H1 (cell line): ENCODE measurements around the gene KCNMA1. TPM values are rescaled to one million over a fixed set of nuclear protein-coding genes. Genes with fewer than 3 reads are reported as not detected.

ENCODE experiments used
- CTCF ChIA-PET: fragments of 300-600 bp; sonication (Branson Sonifier 250); formaldehyde crosslinking; loops from one replicate; lab custom pipeline; 2021; ENCODE audit not compliant: partially characterized antibody; lab: Charles Lee
- POLR2A ChIA-PET: fragments of 300-600 bp; sonication (Branson Sonifier 250); formaldehyde crosslinking; loops from one replicate; lab custom pipeline; 2021; ENCODE audit warnings: inconsistent platforms; ENCODE audit not compliant: partially characterized antibody; lab: Charles Lee
- DNase-seq, 2 experiments: peaks; one replicate each; pipeline versions ENCODE4 v3.0.0 to v3.0.0-alpha.2; 2010 to 2022; ENCODE audit warnings: low spot score in 2 of 2, low read depth in 1 of 2, mixed read lengths in 1 of 2
- FAIRE-seq: peaks from 2 replicates; lab custom pipeline; 2011; peaks lifted over from hg19 to GRCh38; lab: Jason Lieb, UNC
- H2AFZ ChIP-seq: 2 replicates; pipeline ENCODE4 v1.8.1; 2012; ENCODE audit warnings: low read length, inconsistent platforms
- H2AK5ac ChIP-seq: 2 replicates; pipeline ENCODE4 v1.6.1; 2013; ENCODE audit warnings: low read depth, low read length
- H2BK120ac ChIP-seq: replicated peaks from 2 replicates; pipeline ENCODE3; 2013; ENCODE audit warnings: low read depth, low read length, inconsistent platforms
- H2BK12ac ChIP-seq: 2 replicates; pipeline ENCODE4 v1.6.1; 2013; ENCODE audit warnings: low read depth, low read length
- H2BK15ac ChIP-seq: 2 replicates; pipeline ENCODE4 v1.6.1; 2013; ENCODE audit warnings: low read length
- H2BK20ac ChIP-seq: 2 replicates; pipeline ENCODE4 v1.6.1; 2013; ENCODE audit warnings: low read length
- H2BK5ac ChIP-seq: 2 replicates; pipeline ENCODE4 v1.6.1; 2013; ENCODE audit warnings: low read depth, low read length
- H3K14ac ChIP-seq: 2 replicates; pipeline ENCODE4 v1.6.1; 2013; ENCODE audit warnings: inconsistent platforms; ENCODE audit not compliant: insufficient read length
- H3K18ac ChIP-seq: 2 replicates; pipeline ENCODE4 v1.6.1; 2013; ENCODE audit warnings: low read length; ENCODE audit errors: extremely low read depth
- H3K23ac ChIP-seq: 2 replicates; pipeline ENCODE4 v1.6.1; 2013; ENCODE audit warnings: inconsistent platforms; ENCODE audit not compliant: insufficient read length
- H3K23me2 ChIP-seq: 2 replicates; pipeline ENCODE4 v1.6.1; 2013; ENCODE audit warnings: low read depth, low read length
- H3K27ac ChIP-seq: 2 replicates; pipeline ENCODE4 v1.6.1; 2011; ENCODE audit warnings: low read depth, low read length, inconsistent platforms
- H3K27me3 ChIP-seq, 4 experiments: replicated peaks in 1 of 4; 1 replicate in 1 of 4; 2 replicates in 3 of 4; pipeline versions ENCODE4 v1.6.1 to v1.8.1; 2011 to 2013; ENCODE audit warnings: low read length in 3 of 4, mild to moderate bottlenecking in 3 of 4, inconsistent platforms in 2 of 4, mixed read lengths in 2 of 4, moderate library complexity in 1 of 4; ENCODE audit not compliant: control insufficient read depth in 3 of 4, insufficient read depth in 3 of 4; ENCODE audit errors: extremely low read depth in 1 of 4
- H3K36me3 ChIP-seq, 4 experiments: 2 replicates each; pipeline versions ENCODE4 v1.6.1 to v1.8.1; 2011 to 2013; ENCODE audit warnings: mild to moderate bottlenecking in 4 of 4, low read length in 3 of 4, moderate library complexity in 2 of 4, control low read depth in 1 of 4, inconsistent platforms in 1 of 4; ENCODE audit not compliant: insufficient read depth in 4 of 4, control insufficient read depth in 2 of 4
- H3K4ac ChIP-seq: replicated peaks from 2 replicates; pipeline ENCODE3; 2013; ENCODE audit warnings: low read length, low read depth, mixed read lengths, inconsistent platforms; ENCODE audit not compliant: insufficient read length
- H3K4me1 ChIP-seq, 4 experiments: replicated peaks in 1 of 4; 1 replicate in 1 of 4; 2 replicates in 3 of 4; pipeline versions ENCODE4 v1.6.1 to v1.8.1; 2011 to 2013; ENCODE audit warnings: low read length in 3 of 4, inconsistent platforms in 2 of 4, mixed read lengths in 1 of 4; ENCODE audit not compliant: insufficient read depth in 4 of 4, control insufficient read depth in 3 of 4
- H3K4me2 ChIP-seq, 2 experiments: 2 replicates each; pipeline versions ENCODE4 v1.6.1 to v1.8.1; 2011 to 2013; ENCODE audit warnings: low read depth in 2 of 2, low read length in 2 of 2, control low read depth in 1 of 2, inconsistent platforms in 1 of 2, mild to moderate bottlenecking in 1 of 2; ENCODE audit not compliant: insufficient read depth in 1 of 2
- H3K4me3 ChIP-seq, 4 experiments: fragments of 200-600, 300-600 bp in 1 of 4; sonication (generic), shearing (Covaris generic), sonication (Bioruptor Twin) in 1 of 4; 2 replicates each; pipeline versions ENCODE4 v1.5.1 to v1.8.1; 2011 to 2016; ENCODE audit warnings: low read length in 4 of 4, low read depth in 3 of 4, control low read depth in 2 of 4, inconsistent platforms in 2 of 4, mild to moderate bottlenecking in 2 of 4, mixed read lengths in 1 of 4, moderate library complexity in 1 of 4; ENCODE audit not compliant: insufficient read depth in 2 of 4; ENCODE audit errors: extremely low read depth in 1 of 4
- H3K56ac ChIP-seq: replicated peaks from 2 replicates; pipeline ENCODE3; 2013; ENCODE audit warnings: low read depth, mild to moderate bottlenecking, mixed read lengths, low read length, inconsistent platforms; ENCODE audit not compliant: insufficient read length
- H3K79me1 ChIP-seq: 2 replicates; pipeline ENCODE4 v1.6.1; 2013; ENCODE audit warnings: low read depth, low read length, control low read depth
- H3K79me2 ChIP-seq, 2 experiments: 2 replicates each; pipeline versions ENCODE4 v1.6.1 to v1.8.1; 2012 to 2013; ENCODE audit warnings: low read length in 2 of 2, mild to moderate bottlenecking in 2 of 2, inconsistent platforms in 1 of 2; ENCODE audit not compliant: insufficient read depth in 2 of 2, control insufficient read depth in 1 of 2
- H3K9ac ChIP-seq, 4 experiments: replicated peaks in 1 of 4; 1 replicate in 1 of 4; 2 replicates in 3 of 4; pipeline versions ENCODE4 v1.6.1 to v1.8.1; 2011 to 2013; ENCODE audit warnings: low read depth in 3 of 4, low read length in 3 of 4, control low read depth in 2 of 4, mild to moderate bottlenecking in 2 of 4, moderate library complexity in 2 of 4, inconsistent platforms in 1 of 4; ENCODE audit errors: extremely low read depth in 1 of 4
- H3K9me3 ChIP-seq, 2 experiments: 2 replicates each; pipeline versions ENCODE4 v1.6.1 to v1.8.1; 2012 to 2013; ENCODE audit warnings: mild to moderate bottlenecking in 2 of 2, moderate library complexity in 2 of 2, control low read depth in 1 of 2, inconsistent platforms in 1 of 2, low read depth in 1 of 2, low read length in 1 of 2, mixed read lengths in 1 of 2; ENCODE audit not compliant: insufficient read depth in 2 of 2
- H4K20me1 ChIP-seq, 2 experiments: replicated peaks in 1 of 2; 2 replicates each; pipeline versions ENCODE3 to v1.8.1; 2011 to 2013; ENCODE audit warnings: inconsistent platforms in 2 of 2, low read length in 2 of 2, mild to moderate bottlenecking in 1 of 2; ENCODE audit not compliant: insufficient read depth in 2 of 2, control insufficient read depth in 1 of 2
- H4K5ac ChIP-seq: 2 replicates; pipeline ENCODE4 v1.6.1; 2013; ENCODE audit warnings: low read length, low read depth, mixed read lengths, inconsistent platforms; ENCODE audit not compliant: insufficient read length
- H4K8ac ChIP-seq: 2 replicates; pipeline ENCODE4 v1.8.0; 2013; ENCODE audit warnings: mild to moderate bottlenecking, moderate library complexity, low read length, inconsistent platforms; ENCODE audit not compliant: insufficient read depth; ENCODE audit errors: extremely low read depth
- H4K91ac ChIP-seq: replicated peaks from 2 replicates; pipeline ENCODE3; 2013; ENCODE audit warnings: low read length, mixed read lengths, inconsistent platforms; ENCODE audit not compliant: insufficient read length
- EP300 ChIP-seq, 2 experiments: IDR thresholded peaks; 1 replicate in 1 of 2; 2 replicates in 1 of 2; pipeline ENCODE4 v1.6.1; 2011 to 2012; ENCODE audit warnings: low read depth in 2 of 2, low read length in 2 of 2, mild to moderate bottlenecking in 2 of 2, borderline replicate concordance in 1 of 2, inconsistent platforms in 1 of 2, moderate library complexity in 1 of 2
- SAP30 ChIP-seq: fragments of 300-600 bp; sonication (generic); IDR thresholded peaks from 2 replicates; pipeline ENCODE4 v1.7.1; 2012; ENCODE audit warnings: low read length, moderate library complexity, mild to moderate bottlenecking, inconsistent platforms; ENCODE audit not compliant: insufficient read depth, insufficient replicate concordance
- TEAD4 ChIP-seq: IDR thresholded peaks from 2 replicates; pipeline ENCODE4 v1.6.1; 2012; ENCODE audit warnings: low read depth, low read length, inconsistent platforms, mixed read lengths
- WGBS, 2 experiments: shearing (Covaris generic) in 1 of 2; methylation state at CpG; one replicate each; pipeline versions ENCODE4 v1.1.6 to v1.1.7; 2013 to 2015; ENCODE audit warnings: low lambda C conversion rate in 2 of 2, mixed read lengths in 2 of 2, inconsistent platforms in 1 of 2, low coverage in 1 of 2, missing lambda C conversion rate in 1 of 2; ENCODE audit not compliant: insufficient replicate concordance in 2 of 2, insufficient coverage in 1 of 2, insufficient read length in 1 of 2; ENCODE audit errors: extremely low coverage in 1 of 2, missing lambda C conversion rate in 1 of 2; 5-methylcytosine and 5-hydroxymethylcytosine counted together
- polyA plus RNA-seq, 7 experiments: library from polyadenylated mRNA; depleted of rRNA in 3 of 7; stranded (reverse) in 5 of 7; unstranded in 2 of 7; fragments of >200 nt in 5 of 7; fragments of 200-250 nt in 2 of 7; gene quantifications; 1 replicate in 5 of 7; 2 replicates in 1 of 7; 4 replicates in 1 of 7; pipeline versions ENCODE4 v1.2.1 to v1.2.3, GENCODE V29; 2011 to 2013; ENCODE audit warnings: missing spikeins in 2 of 7, mixed read lengths in 2 of 7
- total RNA-seq: library from RNA; stranded (reverse); fragmentation: NEBNext Ultra II Directional; extraction: Animal tissue kit (Norgen Biotek cat#: 25700); gene quantifications from 2 replicates; pipeline ENCODE4 v1.2.1, GENCODE V29; 2021

The KCNMA1 gene
- total and polyA plus RNA-seq, 2 of the 8 experiments (the other 6 are each of a cell fraction or from before 2014, with no cell fraction given) = 10.2 to 11.1 TPM

DNA sequence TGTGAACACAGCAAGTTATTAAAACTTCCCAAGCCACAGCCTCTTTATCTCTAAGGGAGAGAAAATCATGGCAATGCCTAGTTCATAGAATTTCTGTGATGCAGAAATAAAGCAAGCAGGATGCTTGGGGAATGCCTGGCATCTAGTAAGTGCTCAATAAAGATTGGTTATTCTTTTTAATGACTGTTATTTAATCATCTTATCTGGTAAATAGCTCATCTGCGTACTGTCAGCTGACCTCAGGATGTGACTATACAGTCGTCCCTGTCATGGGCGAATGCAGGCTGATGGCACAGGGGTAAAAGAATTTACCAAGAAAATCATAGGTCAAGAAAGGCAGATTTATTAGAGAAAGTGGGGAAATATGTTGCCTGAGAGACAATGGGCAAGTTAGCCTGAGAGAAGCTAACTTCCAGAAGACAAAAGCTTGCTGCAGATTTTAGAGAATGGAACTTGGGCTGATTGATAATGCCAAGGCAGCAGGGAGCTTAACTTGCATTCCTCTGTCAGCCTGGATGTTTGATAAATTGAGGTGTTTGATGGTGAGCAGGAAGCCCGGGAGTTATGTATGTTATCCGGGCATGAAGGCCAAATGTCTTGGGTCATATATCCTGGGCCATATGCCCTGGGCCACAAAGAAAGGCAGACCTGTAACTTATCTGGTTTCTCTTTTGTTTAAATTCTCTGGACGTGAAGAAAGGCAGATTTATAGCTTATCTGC lies 126.0 kb downstream of the KCNMA1 start:
- Histone ChIP-seq H2BK5ac (no peak overlapping the region), H3K18ac (no peak overlapping the region), H2BK20ac (no peak overlapping the region), H3K9me3 (no peaks in the 10 kb centered on the region), H3K79me1 (peaks cover 2% of the 10 kb centered on the region; the same call in 1 of the 2 replicates), H4K5ac (no peak overlapping the region), H3K9ac (no peak overlapping the region), H3K4me3 (no peak overlapping the region), H2BK12ac (no peak overlapping the region), H3K27ac (no peak overlapping the region), H3K23me2 (peaks cover 1% of the 10 kb centered on the region; the same call in 1 of the 2 replicates), H4K8ac (no peak overlapping the region), H2AFZ (no peak overlapping the region), H2BK15ac (no peak overlapping the region), H2BK120ac (no peak overlapping the region), H3K79me2 (no peaks in the 10 kb centered on the region), H3K4me1 (peaks cover 2 to 14% (median 7%) of the 10 kb centered on the region in 4 experiments; a peak in 6 of 7 replicates), H3K56ac (no peak overlapping the region), H3K4ac (no peak overlapping the region), H4K20me1 (no peaks in the 10 kb centered on the region), H3K27me3 (no peaks in the 10 kb centered on the region), H4K91ac (no peak overlapping the region), H3K23ac (no peak overlapping the region), H3K4me2 (no peak overlapping the region), H3K36me3 (no peaks in the 10 kb centered on the region), H2AK5ac (no peak overlapping the region), H3K14ac (no peak overlapping the region)
- peak; percentile 42 for FAIRE-seq
- DNase-seq = no peak
- 82% methylated on average over 6 of the region's 6 CpGs; no CpG with 5 or more reads in 1 of the 2 experiments for WGBS, 2 experiments
- CTCF ChIA-PET = interaction anchor here (0.7 to 1.4 kb wide), 7 partner anchors 9 to 218 kb away, joined by 3 to 5 read pairs (median 4); no protein-coding TSS in a partner anchor
- POLR2A ChIA-PET = no interaction called here
- TF ChIP-seq EP300 (IDR thresholded peaks at IDR 0.05; ENCODE audit: borderline replicate concordance in 1 of 2, low read depth in 2 of 2, low read length in 2 of 2) (no peak), TEAD4 (no peak), SAP30 (no peak)
